Upper lobe of left lung (tissue), 4 donors: ENCODE results near the gene NPW.
A peak's percentile ranks its signal among the peaks of the same experiment; 100 is the strongest.

Source experiments
- EP300 ChIP-seq, 4 donors: sonication (generic); formaldehyde crosslinking; IDR thresholded peaks; one replicate each; pipeline ENCODE4 v1.5.1; 2017; ENCODE audit warnings: antibody characterized with exemption in 4 of 4, control low read depth in 2 of 4
- POLR2A ChIP-seq, 4 donors: fragments of 450-650 bp; IDR thresholded peaks; one replicate each; pipeline ENCODE4 v1.5.1; 2016 to 2017; ENCODE audit warnings: antibody characterized with exemption in 4 of 4, mild to moderate bottlenecking in 2 of 4
- POLR2AphosphoS5 ChIP-seq, 2 donors: sonication (generic); formaldehyde crosslinking; IDR thresholded peaks; one replicate each; pipeline ENCODE4 v1.5.1; 2017; ENCODE audit warnings: antibody characterized with exemption in 2 of 2
- TF ChIP-seq, protein P1 (sequence below), 6 experiments: fragments of 450-650 bp in 4 of 6; fragments of 200-600 bp in 2 of 6; sonication (generic) in 2 of 6; IDR thresholded peaks; one replicate each; pipeline ENCODE4 v1.5.1; 2016 to 2019; ENCODE audit warnings: antibody characterized with exemption in 6 of 6

DNA sequence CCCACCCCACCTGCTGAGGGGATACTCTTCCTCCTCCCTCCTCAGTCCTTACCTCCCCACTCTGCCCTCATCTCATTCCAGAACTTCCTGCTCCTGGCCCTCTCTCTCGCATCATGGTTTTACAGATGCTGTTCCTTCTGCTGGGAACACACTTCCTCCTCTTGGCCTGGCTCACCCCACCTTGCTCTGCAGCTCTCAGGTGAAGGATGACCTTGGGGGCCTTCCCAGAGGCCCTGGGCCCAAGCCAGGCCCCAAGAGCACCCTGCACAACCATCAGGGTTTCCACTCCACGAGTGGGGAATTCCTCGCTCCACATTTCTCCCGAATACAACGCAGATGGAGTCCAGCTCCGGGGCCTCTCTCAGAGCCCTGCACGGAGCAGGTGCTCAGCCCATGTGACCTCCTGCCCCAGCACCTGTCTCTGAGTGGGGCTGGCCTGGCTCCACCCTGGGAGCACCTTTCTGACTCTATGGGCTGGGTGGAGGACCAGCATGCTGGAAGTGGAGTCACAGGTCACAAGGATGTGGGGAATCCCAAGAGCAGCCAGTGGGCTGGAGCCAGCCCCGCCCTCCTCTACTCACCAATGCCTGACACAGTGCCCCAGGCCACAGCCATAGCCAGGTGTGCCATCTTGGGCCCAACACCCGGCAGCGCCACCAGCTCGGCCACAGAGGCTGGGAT is 23.5 kb downstream of the NPW start:
- peak in 1 of 4 donors; percentile 40 for TF ChIP-seq EP300 (IDR thresholded peaks at IDR 0.05)
- TF ChIP-seq, protein P1, sequence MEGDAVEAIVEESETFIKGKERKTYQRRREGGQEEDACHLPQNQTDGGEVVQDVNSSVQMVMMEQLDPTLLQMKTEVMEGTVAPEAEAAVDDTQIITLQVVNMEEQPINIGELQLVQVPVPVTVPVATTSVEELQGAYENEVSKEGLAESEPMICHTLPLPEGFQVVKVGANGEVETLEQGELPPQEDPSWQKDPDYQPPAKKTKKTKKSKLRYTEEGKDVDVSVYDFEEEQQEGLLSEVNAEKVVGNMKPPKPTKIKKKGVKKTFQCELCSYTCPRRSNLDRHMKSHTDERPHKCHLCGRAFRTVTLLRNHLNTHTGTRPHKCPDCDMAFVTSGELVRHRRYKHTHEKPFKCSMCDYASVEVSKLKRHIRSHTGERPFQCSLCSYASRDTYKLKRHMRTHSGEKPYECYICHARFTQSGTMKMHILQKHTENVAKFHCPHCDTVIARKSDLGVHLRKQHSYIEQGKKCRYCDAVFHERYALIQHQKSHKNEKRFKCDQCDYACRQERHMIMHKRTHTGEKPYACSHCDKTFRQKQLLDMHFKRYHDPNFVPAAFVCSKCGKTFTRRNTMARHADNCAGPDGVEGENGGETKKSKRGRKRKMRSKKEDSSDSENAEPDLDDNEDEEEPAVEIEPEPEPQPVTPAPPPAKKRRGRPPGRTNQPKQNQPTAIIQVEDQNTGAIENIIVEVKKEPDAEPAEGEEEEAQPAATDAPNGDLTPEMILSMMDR (IDR thresholded peaks at IDR 0.05): no peak
- TF ChIP-seq POLR2A (IDR thresholded peaks at IDR 0.05): no peak
- TF ChIP-seq POLR2AphosphoS5 (IDR thresholded peaks at IDR 0.05): peak in 1 of 2 donors; percentile 5
